ENCODE data around the gene C1QB. TPM values are rescaled to one million over a fixed set of nuclear protein-coding genes. Genes with fewer than 3 reads are reported as not detected.

Gene C1QB
- total RNA-seq, 3 donors from 2014 or later, result 0.43 to 0.65 (median 0.45) TPM

- Mint-ChIP-seq H3K4me3 (peak overlapping the region; percentile 68), H3K9me3 (no peaks in the 10 kb centered on the region), H3K27me3 (ENCODE audit: low read depth) (peaks cover 64% of the 10 kb centered on the region), H3K4me1 (ENCODE audit: low read depth) (peaks cover 15% of the 10 kb centered on the region), H3K36me3 (ENCODE audit: insufficient read depth) (no peaks in the 10 kb centered on the region)
- ATAC-seq, result peak; percentile 27 to 47
- no peak for DNase-seq
These were observed 57.1 kb downstream of the C1QB start for GRCh38 chr1:22709891-22710700.

GRCh38 chr1:22710701-22711049 lies 57.6 kb downstream of the C1QB start, which contains the start of gene EPHB2:
TSS of gene EPHB2 (plus strand) at chr1:22710839. CDS start at chr1:22710983, 144 bp downstream.
- Mint-ChIP-seq H3K36me3 (ENCODE audit: insufficient read depth) (no peaks in the 10 kb centered on the region), H3K4me1 (ENCODE audit: low read depth) (peaks cover 15% of the 10 kb centered on the region), H3K9me3 (no peaks in the 10 kb centered on the region), H3K4me3 (peak within 1 kb of the TSS; percentile 68), H3K27me3 (ENCODE audit: low read depth) (peaks cover 64% of the 10 kb centered on the region)
- no peak for DNase-seq
- peak; percentile 60 to 81 for ATAC-seq

- DNase-seq (no peak), ATAC-seq (peak; percentile 11 to 12)
- no peaks in the 10 kb centered on the region for H3K9me3 Mint-ChIP-seq
- no peaks in the 10 kb centered on the region for H3K36me3 Mint-ChIP-seq (ENCODE audit: insufficient read depth)
- peaks cover 66% of the 10 kb centered on the region for H3K27me3 Mint-ChIP-seq (ENCODE audit: low read depth)
- no peak overlapping the region for H3K4me3 Mint-ChIP-seq
- peaks cover 15% of the 10 kb centered on the region for H3K4me1 Mint-ChIP-seq (ENCODE audit: low read depth)
These were observed 58.0 kb downstream of the C1QB start for GRCh38 chr1:22711071-22711470.

Other genes starting within 250 kb of the C1QB start
- 10 to 100 TPM; 21.4 to 24.8 (median 24.5) TPM for gene ZBTB40, start 201.4 kb upstream of the C1QB start, total RNA-seq
- gene EPHA8, start 89.7 kb upstream of the C1QB start, total RNA-seq, result not detected
- under 1 TPM in 2 of 3 donors, not detected in 1; 0.38 to 0.95 TPM for gene C1QA, start 16.6 kb upstream of the C1QB start, total RNA-seq
- gene C1QC, start 9.6 kb upstream of the C1QB start, total RNA-seq, result under 1 TPM; 0.38 to 0.74 (median 0.68) TPM
- under 1 TPM; 0.15 to 0.68 (median 0.16) TPM for gene EPHB2, start 57.6 kb downstream of the C1QB start, total RNA-seq